GM18517 (cell line): ENCODE results near the gene NDC80.
A peak's percentile ranks its signal among the peaks of the same experiment; 100 is the strongest.
"Not testable (repeated sequence)": the region's sequence is repeated elsewhere in the genome, so short reads cannot be mapped to it uniquely, and the experiment has no call there.

Experiments
- ATAC-seq: cut with Tn5 transposase; IDR thresholded peaks from one replicate; pipeline ENCODE4 v1.9.1; 2021; ENCODE audit warnings: mild to moderate bottlenecking, moderate library complexity; ENCODE audit not compliant: unreplicated experiment

The NDC80 gene

DNA sequence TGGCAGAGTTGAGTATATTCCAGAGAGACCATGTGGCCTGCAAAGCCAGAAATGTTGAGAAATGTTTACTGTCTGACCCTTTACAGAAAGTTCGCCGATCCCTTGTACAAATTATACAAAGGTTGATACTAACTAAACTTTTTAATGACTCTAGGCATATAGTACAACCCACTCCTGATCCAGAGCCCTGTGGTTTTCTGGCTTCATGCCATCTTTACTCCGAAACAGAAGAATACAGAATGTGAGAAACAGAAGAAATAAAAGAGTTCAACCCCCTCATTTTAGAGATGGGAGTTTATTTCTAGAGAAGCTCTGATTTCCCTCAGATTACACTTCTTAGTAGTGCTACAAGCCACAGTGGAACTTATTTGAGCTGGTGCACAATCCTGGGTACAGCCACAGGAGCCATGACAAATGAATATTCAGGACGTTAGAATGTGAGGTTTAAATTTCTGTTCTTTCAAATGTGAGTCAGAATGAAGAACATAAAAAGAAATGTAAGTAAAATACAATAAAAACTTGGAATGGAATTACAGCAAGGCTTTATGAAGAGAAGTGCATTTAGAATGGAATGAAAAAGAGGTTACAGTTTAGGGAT lies 46.1 kb downstream of the NDC80 start:
- ATAC-seq, result no peak

DNA sequence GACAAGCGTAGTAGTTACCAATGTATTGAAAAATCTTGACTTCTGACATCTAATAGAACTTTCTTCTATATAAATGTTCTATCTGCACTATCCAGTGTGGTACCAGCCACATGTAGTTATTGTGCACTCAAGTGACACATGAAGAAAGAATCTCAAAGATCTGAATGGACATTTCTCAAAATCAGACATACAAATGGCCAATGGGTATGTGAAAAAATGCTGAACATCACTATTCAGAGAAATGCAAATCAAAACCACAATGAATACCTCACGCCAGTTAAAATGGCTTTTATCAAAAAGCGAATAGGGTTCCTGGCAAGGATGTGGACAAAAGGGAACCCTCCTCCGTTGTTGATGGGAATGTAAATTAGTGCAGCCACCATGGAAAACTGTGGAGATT lies 46.7 kb downstream of the NDC80 start:
- no peak for ATAC-seq

- no peak for ATAC-seq
Observed at GRCh38 chr18:2625217-2625616, 53.9 kb downstream of the NDC80 start.

DNA sequence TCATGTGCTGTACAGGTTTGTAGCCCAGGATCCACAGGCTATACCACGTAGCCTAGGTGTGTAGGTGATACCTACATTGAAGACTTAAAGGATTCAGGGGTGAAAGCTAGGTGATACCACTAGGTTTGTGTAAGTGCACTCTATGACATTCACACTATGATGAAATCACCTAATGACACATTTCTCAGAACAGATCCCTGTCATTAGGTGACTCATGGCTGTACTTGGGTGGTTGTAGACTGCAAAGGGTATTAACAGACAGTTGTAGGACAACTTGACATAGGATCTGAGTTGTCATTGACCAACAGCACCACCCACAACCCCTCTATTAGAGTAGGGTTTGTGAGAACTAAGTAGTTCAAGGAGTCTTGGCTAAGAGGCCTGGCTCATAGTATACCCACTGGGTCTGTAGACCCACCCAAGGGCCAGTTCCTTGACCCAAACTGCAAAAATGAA lies 56.5 kb downstream of the NDC80 start:
- ATAC-seq, result no peak

DNA sequence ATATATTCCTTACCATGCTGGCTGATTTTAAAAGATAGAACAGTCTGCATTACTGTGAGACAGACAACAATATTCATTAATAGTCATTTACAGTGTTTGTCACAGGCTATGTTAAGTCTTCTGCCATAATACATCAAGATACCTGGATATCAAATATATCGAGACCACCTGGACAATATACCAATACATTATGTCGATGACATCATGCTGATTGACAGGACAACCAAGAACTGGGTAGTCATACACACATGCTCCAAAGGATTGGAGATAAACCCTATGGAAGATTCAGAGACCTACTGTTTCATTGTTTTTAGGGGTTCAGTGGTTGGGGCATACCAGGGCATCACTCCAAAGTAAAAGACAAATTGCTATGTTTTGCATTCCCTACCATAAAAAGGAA lies 57.6 kb downstream of the NDC80 start:
- ATAC-seq, result no peak

- ATAC-seq, result no peak
Observed at GRCh38 chr18:2635586-2635985, 64.2 kb downstream of the NDC80 start.

- peak; percentile 18 for ATAC-seq
Observed at GRCh38 chr18:2636126-2636631, 64.8 kb downstream of the NDC80 start.

- peak; percentile 83 for ATAC-seq
Observed at GRCh38 chr18:2641638-2642037, 70.3 kb downstream of the NDC80 start.

DNA sequence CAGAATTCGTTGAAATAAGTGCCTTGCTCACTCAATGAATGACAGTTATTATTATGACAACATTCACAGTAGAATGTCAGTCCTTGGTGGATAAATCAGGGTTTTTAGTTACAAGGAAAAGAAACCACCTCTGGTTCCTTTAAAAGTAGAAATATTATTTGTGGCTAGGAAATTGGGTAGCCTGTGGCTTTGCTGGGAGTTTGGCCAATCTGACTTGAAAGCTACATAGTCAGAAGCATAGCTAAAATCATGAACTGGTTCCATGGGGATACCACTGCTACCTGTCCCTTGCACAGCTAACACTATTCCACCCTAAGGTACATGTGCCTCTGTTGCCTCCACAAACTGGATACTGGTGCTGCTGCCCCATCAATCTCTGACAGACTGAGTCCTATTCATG lies 71.4 kb downstream of the NDC80 start:
- ATAC-seq, result no peak

DNA sequence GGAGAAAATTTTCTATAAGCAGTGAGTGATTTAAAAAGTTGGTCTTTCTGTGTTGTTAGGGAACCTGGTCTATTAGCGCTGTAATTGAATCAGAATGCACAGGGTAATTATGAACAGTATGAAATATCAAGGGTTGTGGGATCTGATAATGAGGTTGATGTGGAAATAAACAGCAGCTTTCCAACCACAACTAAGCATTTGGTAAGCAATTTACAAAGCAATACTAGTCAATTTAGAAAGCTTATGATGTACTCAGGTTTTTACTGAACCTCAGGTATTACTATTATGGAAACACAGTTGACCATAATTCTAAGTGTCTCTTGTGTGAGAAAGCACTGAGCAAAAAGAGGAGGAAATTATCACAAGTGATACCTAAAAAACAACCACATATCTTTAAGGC lies 73.2 kb downstream of the NDC80 start:
- no peak for ATAC-seq

GRCh38 chr18:2651981-2652380 lies 80.6 kb downstream of the NDC80 start:
- ATAC-seq, result no peak

GRCh38 chr18:2653467-2653866 lies 82.1 kb downstream of the NDC80 start:
- ATAC-seq, result no peak

- no peak for ATAC-seq
Observed at GRCh38 chr18:2654169-2654927, 83.0 kb downstream of the NDC80 start.

GRCh38 chr18:2654928-2655177 lies 83.5 kb downstream of the NDC80 start:
- peak; percentile 33 for ATAC-seq

GRCh38 chr18:2655178-2655953 lies 84.0 kb downstream of the NDC80 start, which contains the start of gene SMCHD1:
Gene SMCHD1 (plus strand): TSS chr18:2655726. CDS start chr18:2656076, 350 bp downstream.
- ATAC-seq, result peak; percentile 67

DNA sequence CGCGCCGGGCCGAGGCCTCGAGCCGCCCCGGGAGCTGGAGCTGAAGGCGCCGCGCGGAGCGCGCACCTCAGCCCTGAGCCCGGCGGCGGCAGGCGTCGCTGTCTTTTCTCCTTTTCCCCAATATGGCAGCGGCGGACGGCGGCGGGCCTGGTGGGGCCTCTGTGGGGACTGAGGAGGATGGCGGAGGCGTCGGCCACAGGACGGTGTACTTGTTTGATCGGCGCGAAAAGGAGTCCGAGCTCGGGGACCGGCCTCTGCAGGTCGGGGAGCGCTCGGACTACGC lies 84.5 kb downstream of the NDC80 start:
- no peak for ATAC-seq

DNA sequence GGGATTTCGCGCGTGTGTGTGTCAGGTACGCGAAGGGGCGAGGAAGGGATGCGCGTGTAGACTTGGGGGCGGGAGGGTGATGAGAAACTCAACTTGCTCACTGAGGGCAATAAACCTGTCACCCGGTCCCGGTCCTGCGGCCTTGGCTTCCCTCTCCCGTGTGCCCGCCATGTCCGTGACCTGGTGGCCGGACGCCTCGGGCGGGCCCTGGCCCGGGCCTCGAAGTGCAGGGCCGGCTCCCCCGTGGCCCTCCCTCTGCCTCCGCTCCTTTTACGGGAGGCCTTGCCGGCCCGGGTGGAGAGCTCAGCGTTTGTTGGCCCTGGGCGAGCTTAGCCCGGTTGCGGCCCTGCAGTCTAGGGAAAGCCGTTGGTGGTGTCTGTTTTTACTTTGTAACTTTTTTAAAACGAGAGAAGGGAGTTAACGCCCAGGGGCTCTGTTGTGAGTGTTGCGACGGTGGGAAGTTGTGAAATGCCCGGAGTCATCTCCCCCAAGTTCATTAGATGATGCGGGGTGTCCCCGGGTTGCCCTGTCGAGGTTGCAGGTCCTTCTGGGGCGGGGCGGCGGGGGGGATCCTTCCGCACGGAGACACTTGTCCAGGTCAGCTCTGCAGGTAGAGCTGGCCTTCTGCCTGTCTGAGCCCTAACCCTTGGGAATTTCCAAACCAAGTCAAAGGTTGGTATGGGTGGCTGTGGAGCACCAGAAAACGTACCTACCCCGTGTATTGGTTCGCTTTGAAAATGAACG lies 85.1 kb downstream of the NDC80 start:
- ATAC-seq, result peak; percentile 6

GRCh38 chr18:2656981-2657512 lies 85.7 kb downstream of the NDC80 start:
- no peak for ATAC-seq

DNA sequence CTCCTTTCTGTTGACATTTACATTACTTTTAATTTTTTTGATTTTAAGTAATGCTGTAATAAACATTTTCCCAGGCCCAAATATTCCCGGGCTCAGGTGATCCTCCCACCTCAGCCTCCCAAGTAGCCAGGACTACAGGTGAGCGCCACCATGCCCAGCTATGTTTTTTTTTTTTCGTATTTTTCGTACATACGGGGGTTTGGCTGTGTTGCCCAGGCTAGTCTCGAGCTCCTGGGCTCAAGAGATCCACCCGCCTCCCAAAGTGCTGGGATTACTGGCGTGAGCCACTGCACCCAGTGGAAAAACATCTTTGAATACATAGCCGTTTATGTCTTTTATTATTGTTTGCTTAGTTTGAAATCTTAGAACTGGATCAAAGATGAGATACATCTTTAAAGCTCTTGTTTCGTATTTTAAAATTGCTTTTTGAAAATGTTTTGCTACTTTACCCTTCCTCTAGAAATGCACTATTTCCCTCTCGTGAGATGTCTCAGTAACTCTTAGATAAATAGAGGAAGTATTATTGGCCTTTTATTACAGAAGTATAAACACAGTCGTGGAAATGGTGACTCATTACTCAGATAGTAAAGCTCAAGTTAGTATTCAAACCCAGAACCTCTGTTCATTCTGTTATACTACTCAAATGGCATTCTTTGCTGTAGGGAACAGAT lies 86.6 kb downstream of the NDC80 start:
- ATAC-seq, result no peak

DNA sequence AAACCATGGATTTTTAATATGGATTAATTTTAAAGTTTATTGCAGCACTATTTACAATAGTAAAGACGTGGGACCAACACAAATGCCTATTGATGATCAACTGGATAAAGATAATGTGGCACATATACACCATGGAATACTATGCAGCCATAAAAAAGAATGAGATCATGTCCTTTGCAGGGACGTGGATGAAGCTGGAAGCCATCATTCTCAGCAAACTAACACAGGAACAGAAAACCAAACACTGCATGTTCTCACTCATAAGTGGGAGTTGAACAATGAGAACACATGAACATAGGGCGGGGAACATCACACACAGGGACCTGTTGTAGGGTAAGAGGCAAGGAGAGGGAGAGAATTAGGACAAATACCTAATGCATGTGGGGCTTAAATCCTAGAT lies 89.5 kb downstream of the NDC80 start:
- ATAC-seq, result not testable (repeated sequence)

DNA sequence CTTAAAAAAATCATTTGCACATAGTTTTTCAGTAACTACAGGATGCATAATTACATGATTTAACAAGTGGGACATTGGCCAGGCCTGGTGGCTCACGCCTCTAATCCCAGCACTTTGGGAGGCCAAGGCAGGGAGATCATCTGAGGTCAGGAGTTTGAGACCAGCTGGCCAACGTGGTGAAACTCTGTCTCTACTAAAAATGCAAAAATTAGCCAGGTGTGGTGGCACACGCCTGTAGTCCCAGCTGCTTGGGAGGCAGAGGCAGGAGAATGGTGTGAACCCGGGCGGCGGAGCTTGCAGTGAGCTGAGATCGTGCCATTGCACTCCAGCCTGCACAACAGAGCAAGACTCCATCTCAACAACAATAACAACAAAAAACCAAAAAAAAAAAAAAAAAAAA lies 90.9 kb downstream of the NDC80 start:
- not testable (repeated sequence) for ATAC-seq
